Neural cell (in vitro differentiated cells): Measurements from ENCODE around the gene TRPC4AP.

ENCODE experiments used
- EP300 ChIP-seq: fragments of 450-650 bp; conservative IDR thresholded peaks from 2 replicates; pipeline ENCODE4 v1.6.1; 2014; ENCODE audit warnings: antibody characterized with exemption, mild to moderate bottlenecking, moderate library complexity; ENCODE audit not compliant: poor library complexity, severe bottlenecking
- EZH2 ChIP-seq: fragments of 200-600, 300-800 bp; shearing (Covaris generic), sonication (generic); IDR thresholded peaks from 2 replicates; pipeline ENCODE4 v1.6.1; 2014; ENCODE audit warnings: antibody characterized with exemption, low read length, borderline replicate concordance, mild to moderate bottlenecking; ENCODE audit not compliant: insufficient read depth, poor library complexity, severe bottlenecking
- RAD21 ChIP-seq: fragments of 450-650 bp; conservative IDR thresholded peaks from 2 replicates; pipeline ENCODE4 v1.6.1; 2014; ENCODE audit warnings: antibody characterized with exemption, mild to moderate bottlenecking, moderate library complexity
- SMC3 ChIP-seq: fragments of 450-650 bp; conservative IDR thresholded peaks from 2 replicates; pipeline ENCODE4 v1.6.1; 2014; ENCODE audit warnings: antibody characterized with exemption, mild to moderate bottlenecking, moderate library complexity; ENCODE audit not compliant: poor library complexity
- TAF1 ChIP-seq: IDR thresholded peaks from 2 replicates; pipeline ENCODE4 v1.6.1; 2012; ENCODE audit warnings: low read depth
- TF ChIP-seq, protein P1 (sequence below): fragments of 450-650 bp; IDR thresholded peaks from 2 replicates; pipeline ENCODE4 v1.5.1; 2014; ENCODE audit warnings: antibody characterized with exemption, mild to moderate bottlenecking, moderate library complexity; ENCODE audit not compliant: poor library complexity, severe bottlenecking

DNA sequence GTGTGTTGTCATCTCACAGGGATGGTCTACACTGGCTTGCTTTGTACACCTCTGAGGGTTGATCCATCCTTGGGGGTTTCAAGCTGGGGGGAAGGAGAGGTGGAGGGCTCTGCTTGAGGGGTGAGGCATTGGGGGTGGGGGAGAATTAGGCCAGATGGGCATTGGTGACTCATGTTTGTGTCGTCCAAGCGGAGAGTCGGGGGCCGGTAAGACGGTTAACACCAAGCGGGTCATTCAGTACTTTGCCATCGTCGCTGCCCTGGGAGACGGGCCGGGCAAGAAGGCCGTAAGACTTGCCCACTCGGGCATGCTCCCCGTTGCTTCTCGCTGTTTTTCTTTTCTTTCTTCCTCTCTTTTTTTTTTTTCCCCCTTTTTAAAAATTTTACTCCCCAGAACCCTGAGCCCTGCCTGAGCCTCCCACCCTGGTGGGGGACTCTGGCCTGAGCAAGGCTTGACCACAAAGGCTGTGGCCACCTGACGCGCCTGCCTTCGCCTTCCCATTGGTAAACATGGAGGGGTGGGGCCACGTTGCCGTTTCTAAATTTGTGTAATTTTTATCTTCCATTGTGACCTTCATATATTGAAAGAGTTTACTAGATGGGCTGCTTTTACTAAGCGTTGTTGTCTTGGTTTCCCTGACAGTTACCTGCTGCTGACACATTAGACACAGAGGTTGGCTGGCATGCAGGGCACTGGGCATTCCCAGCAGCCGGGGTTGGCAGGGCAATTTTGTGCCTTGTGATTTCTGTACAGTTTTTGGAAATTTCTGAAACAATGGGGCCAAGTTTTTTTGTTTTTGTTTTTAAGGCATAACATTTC, 110.1 kb downstream of the TRPC4AP start:
- no peak for TF ChIP-seq EZH2
- TF ChIP-seq, protein P1, sequence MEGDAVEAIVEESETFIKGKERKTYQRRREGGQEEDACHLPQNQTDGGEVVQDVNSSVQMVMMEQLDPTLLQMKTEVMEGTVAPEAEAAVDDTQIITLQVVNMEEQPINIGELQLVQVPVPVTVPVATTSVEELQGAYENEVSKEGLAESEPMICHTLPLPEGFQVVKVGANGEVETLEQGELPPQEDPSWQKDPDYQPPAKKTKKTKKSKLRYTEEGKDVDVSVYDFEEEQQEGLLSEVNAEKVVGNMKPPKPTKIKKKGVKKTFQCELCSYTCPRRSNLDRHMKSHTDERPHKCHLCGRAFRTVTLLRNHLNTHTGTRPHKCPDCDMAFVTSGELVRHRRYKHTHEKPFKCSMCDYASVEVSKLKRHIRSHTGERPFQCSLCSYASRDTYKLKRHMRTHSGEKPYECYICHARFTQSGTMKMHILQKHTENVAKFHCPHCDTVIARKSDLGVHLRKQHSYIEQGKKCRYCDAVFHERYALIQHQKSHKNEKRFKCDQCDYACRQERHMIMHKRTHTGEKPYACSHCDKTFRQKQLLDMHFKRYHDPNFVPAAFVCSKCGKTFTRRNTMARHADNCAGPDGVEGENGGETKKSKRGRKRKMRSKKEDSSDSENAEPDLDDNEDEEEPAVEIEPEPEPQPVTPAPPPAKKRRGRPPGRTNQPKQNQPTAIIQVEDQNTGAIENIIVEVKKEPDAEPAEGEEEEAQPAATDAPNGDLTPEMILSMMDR: no peak
- no peak for TF ChIP-seq SMC3
- no peak for TF ChIP-seq EP300
- TF ChIP-seq TAF1: no peak
- no peak for TF ChIP-seq RAD21
